Fibroblast of lung (primary cell): Measurements from ENCODE around the gene MS4A15. TPM values are rescaled to one million over a fixed set of nuclear protein-coding genes. Genes with fewer than 3 reads are reported as not detected.

Source experiments
- DNase-seq, 2 donors: peaks; one replicate each; pipeline versions ENCODE4 v3.0.0 to v3.0.0-alpha.2; 2010; ENCODE audit warnings: low read depth in 2 of 2
- H2AFZ ChIP-seq: 2 replicates; pipeline ENCODE4 v1.5.1; 2012; ENCODE audit warnings: low read length, control low read depth, inconsistent platforms
- H3K27ac ChIP-seq: 2 replicates; pipeline ENCODE4 v1.5.1; 2011; ENCODE audit warnings: low read length, control low read depth; ENCODE audit not compliant: insufficient read depth
- H3K27me3 ChIP-seq: 2 replicates; pipeline ENCODE4 v1.5.1; 2011; ENCODE audit warnings: mild to moderate bottlenecking, low read length; ENCODE audit not compliant: control insufficient read depth, insufficient read depth
- H3K36me3 ChIP-seq: 2 replicates; pipeline ENCODE4 v1.5.1; 2011; ENCODE audit warnings: low read length; ENCODE audit not compliant: control insufficient read depth, insufficient read depth
- H3K4me1 ChIP-seq: 2 replicates; pipeline ENCODE4 v1.5.1; 2011; ENCODE audit warnings: low read length; ENCODE audit not compliant: control insufficient read depth, insufficient read depth; ENCODE audit errors: extremely low read depth
- H3K4me2 ChIP-seq: 2 replicates; pipeline ENCODE4 v1.5.1; 2011; ENCODE audit warnings: low read length, control low read depth; ENCODE audit not compliant: insufficient read depth; ENCODE audit errors: extremely low read depth
- H3K4me3 ChIP-seq, 4 experiments: fragments of 200-600 bp in 1 of 4; sonication (generic) in 1 of 4; replicated peaks in 1 of 4; 2 replicates each; pipeline ENCODE4 v1.5.1; 2011 to 2016; ENCODE audit warnings: low read length in 4 of 4, low read depth in 3 of 4, mild to moderate bottlenecking in 3 of 4, control low read depth in 2 of 4, inconsistent platforms in 1 of 4, mixed read lengths in 1 of 4; ENCODE audit not compliant: insufficient read depth in 1 of 4; ENCODE audit errors: control extremely low read depth in 1 of 4
- H3K79me2 ChIP-seq: 2 replicates; pipeline ENCODE4 v1.5.1; 2012; ENCODE audit warnings: mild to moderate bottlenecking, low read length, inconsistent platforms; ENCODE audit not compliant: control insufficient read depth, insufficient read depth
- H3K9ac ChIP-seq: 2 replicates; pipeline ENCODE4 v1.5.1; 2011; ENCODE audit warnings: mild to moderate bottlenecking, low read length, control low read depth; ENCODE audit not compliant: insufficient read depth
- H3K9me3 ChIP-seq: 2 replicates; pipeline ENCODE4 v1.5.1; 2012; ENCODE audit warnings: low read depth, low read length; ENCODE audit not compliant: control insufficient read depth, insufficient read depth
- H4K20me1 ChIP-seq: 2 replicates; pipeline ENCODE4 v1.5.1; 2011; ENCODE audit warnings: low read length; ENCODE audit not compliant: control insufficient read depth, insufficient read depth; ENCODE audit errors: extremely low read depth
- CTCF ChIP-seq, 2 donors: IDR thresholded peaks in 1 of 2; conservative IDR thresholded peaks in 1 of 2; 1 replicate in 1 of 2; 2 replicates in 1 of 2; pipeline ENCODE4 v1.5.1; 2011 to 2012; ENCODE audit warnings: low read length in 2 of 2, control low read depth in 1 of 2, inconsistent platforms in 1 of 2, low read depth in 1 of 2, mild to moderate bottlenecking in 1 of 2
- EZH2 ChIP-seq: IDR thresholded peaks from 2 replicates; pipeline ENCODE4 v1.5.1; 2012; ENCODE audit warnings: low read length, control low read depth, mild to moderate bottlenecking; ENCODE audit errors: missing control alignments
- polyA plus RNA-seq, 2 donors: library from polyadenylated mRNA; depleted of rRNA in 1 of 2; stranded (reverse) in 1 of 2; unstranded in 1 of 2; fragments of >200 nt; gene quantifications; 2 replicates each; pipeline ENCODE4 v1.2.1, GENCODE V29; 2011 to 2012; ENCODE audit warnings: missing spikeins in 1 of 2
- total RNA-seq: library from RNA; depleted of rRNA; stranded (reverse); fragments of >200 nt; gene quantifications from 2 replicates; pipeline ENCODE4 v1.2.1, GENCODE V29; 2014

MS4A15 gene
- total and polyA plus RNA-seq, 2 donors (not counting 1 experiment from before 2014, with no cell fraction given): not detected

GRCh38 chr11:60795291-60795690 lies 38.6 kb downstream of the MS4A15 start:
- H3K4me1 ChIP-seq: no peaks in the 10 kb centered on the region
- no peak overlapping the region for H2AFZ ChIP-seq
- H3K27me3 ChIP-seq: peaks cover 6% of the 10 kb centered on the region

DNA sequence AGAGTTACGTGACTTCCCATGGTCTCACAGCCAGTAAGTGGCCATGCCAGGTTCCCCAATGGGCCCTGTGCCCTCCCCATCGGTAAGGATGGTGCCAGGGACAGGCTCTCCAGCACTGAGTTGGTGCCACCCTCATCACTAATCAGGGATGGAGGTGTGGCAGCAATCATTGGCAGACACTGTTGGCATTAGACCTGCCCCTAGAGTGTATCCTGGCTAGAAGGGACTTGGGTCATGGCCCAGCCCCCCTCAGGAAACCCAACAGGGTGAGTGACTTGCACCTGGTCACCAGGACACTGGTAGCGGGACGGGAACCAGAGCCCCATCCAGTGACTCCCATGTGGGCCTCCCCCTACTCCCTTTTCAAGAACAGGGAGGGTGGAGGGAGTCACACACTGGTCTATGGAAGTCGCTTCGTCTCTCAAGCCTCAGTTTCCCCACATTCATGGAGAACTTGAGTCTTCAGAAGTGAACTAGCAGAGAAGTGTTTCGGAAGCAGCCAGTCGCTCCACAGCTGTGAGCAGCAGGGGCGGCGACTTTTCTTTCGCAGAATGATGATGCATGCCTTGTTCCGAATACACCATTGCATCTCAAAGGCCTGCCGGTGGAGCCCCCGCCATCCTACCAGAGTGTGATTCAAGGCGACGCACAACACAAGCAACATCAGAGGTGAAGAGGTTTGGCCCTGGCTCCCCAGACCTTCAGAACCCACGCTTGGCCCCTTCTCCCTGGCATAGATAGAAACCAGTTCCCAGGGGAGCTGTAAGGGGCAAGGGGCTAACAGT lies 41.4 kb downstream of the MS4A15 start:
- no peak overlapping the region for H3K27ac ChIP-seq
- no peak overlapping the region for H2AFZ ChIP-seq
- no peaks in the 10 kb centered on the region for H3K79me2 ChIP-seq
- H3K9ac ChIP-seq: no peak overlapping the region
- no peaks in the 10 kb centered on the region for H3K36me3 ChIP-seq
- no peak overlapping the region for H3K4me2 ChIP-seq
- H4K20me1 ChIP-seq: no peaks in the 10 kb centered on the region
- H3K27me3 ChIP-seq: peaks cover 11% of the 10 kb centered on the region
- TF ChIP-seq EZH2: no peak
- TF ChIP-seq CTCF (conservative IDR thresholded peaks at IDR 0.05 in 1 of 2, IDR thresholded peaks at IDR 0.05 in 1 of 2; ENCODE audit: low read depth in 1 of 2, low read length in 2 of 2): no peak
- H3K4me3 ChIP-seq: no peak overlapping the region
- no peaks in the 10 kb centered on the region for H3K9me3 ChIP-seq
- H3K4me1 ChIP-seq: no peaks in the 10 kb centered on the region
- no peak for DNase-seq

More at GRCh38 chr11:60795291-60795690, 38.6 kb downstream of the MS4A15 start:
- Histone ChIP-seq H3K27ac (no peak overlapping the region), H3K9me3 (no peaks in the 10 kb centered on the region), H3K36me3 (no peaks in the 10 kb centered on the region), H4K20me1 (no peaks in the 10 kb centered on the region), H3K4me3 (no peak overlapping the region), H3K9ac (no peak overlapping the region), H3K79me2 (no peaks in the 10 kb centered on the region), H3K4me2 (no peak overlapping the region)
- no peak for DNase-seq
- TF ChIP-seq CTCF (conservative IDR thresholded peaks at IDR 0.05 in 1 of 2, IDR thresholded peaks at IDR 0.05 in 1 of 2; ENCODE audit: low read depth in 1 of 2, low read length in 2 of 2) (no peak), EZH2 (no peak)

DNA sequence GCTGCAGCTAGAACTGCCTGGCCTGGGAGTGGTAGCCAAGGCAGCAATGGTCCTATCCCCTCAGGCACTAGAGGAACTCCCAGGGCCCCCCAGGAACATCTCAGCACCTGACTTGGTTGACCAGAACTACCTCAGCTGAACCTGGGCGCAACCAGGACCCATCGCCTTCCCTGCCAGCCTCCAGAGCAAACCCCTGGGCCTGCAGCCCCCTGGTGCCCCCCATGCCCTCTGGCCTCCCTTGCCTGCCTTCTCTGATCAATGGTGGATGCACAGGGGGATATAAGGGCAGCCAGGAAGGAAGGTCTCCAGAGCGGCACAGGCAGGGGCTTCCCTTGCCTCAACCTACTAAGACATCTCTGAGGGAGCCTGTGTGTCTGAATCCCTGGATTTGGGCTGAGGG lies 42.0 kb downstream of the MS4A15 start:
- no peaks in the 10 kb centered on the region for H3K4me1 ChIP-seq
- DNase-seq: no peak
- no peak for TF ChIP-seq EZH2
- no peak for TF ChIP-seq CTCF (conservative IDR thresholded peaks at IDR 0.05 in 1 of 2, IDR thresholded peaks at IDR 0.05 in 1 of 2; ENCODE audit: low read depth in 1 of 2, low read length in 2 of 2)
- peaks cover 8% of the 10 kb centered on the region for H3K27me3 ChIP-seq
- H3K9me3 ChIP-seq: no peaks in the 10 kb centered on the region
- no peaks in the 10 kb centered on the region for H3K79me2 ChIP-seq
- no peak overlapping the region for H2AFZ ChIP-seq
- H4K20me1 ChIP-seq: no peaks in the 10 kb centered on the region
- no peak overlapping the region for H3K27ac ChIP-seq
- H3K4me2 ChIP-seq: no peak overlapping the region
- no peak overlapping the region for H3K9ac ChIP-seq
- H3K36me3 ChIP-seq: no peaks in the 10 kb centered on the region
- H3K4me3 ChIP-seq: no peak overlapping the region
